Thyroid gland (tissue), 4 donors: ENCODE results near the gene MIDN. TPM values are rescaled to one million over a fixed set of nuclear protein-coding genes. Genes with fewer than 3 reads are reported as not detected.

Experiments used
- DNase-seq, 2 donors: peaks; one replicate each; pipeline ENCODE4 v3.0.0-alpha.2; 2019
- H3K27ac ChIP-seq, 3 donors: fragments of 200-600 bp; sonication (generic); 1 replicate in 2 of 3; 2 replicates in 1 of 3; pipeline ENCODE4 v1.5.1; 2016 to 2019; ENCODE audit warnings: mild to moderate bottlenecking in 1 of 3, moderate library complexity in 1 of 3
- H3K27me3 ChIP-seq: fragments of 200-600 bp; sonication (generic); one replicate; pipeline ENCODE4 v1.5.1; 2019
- H3K36me3 ChIP-seq, 2 donors: fragments of 200-600 bp; sonication (generic); one replicate each; pipeline ENCODE4 v1.5.1; 2016 to 2019
- H3K4me1 ChIP-seq, 2 donors: fragments of 200-600 bp; sonication (generic); one replicate each; pipeline ENCODE4 v1.5.1; 2017 to 2019
- H3K4me3 ChIP-seq, 3 donors: fragments of 200-600 bp; sonication (generic); replicated peaks in 1 of 3; 1 replicate in 2 of 3; 2 replicates in 1 of 3; pipeline ENCODE4 v1.5.1; 2016; ENCODE audit warnings: mild to moderate bottlenecking in 1 of 3
- H3K9me3 ChIP-seq: fragments of 200-600 bp; sonication (generic); one replicate; pipeline ENCODE4 v1.5.1; 2017
- POLR2A ChIP-seq, 2 donors: fragments of 450-650 bp; IDR thresholded peaks; one replicate each; pipeline ENCODE4 v1.6.1; 2017; ENCODE audit warnings: antibody characterized with exemption in 2 of 2, mild to moderate bottlenecking in 2 of 2, moderate library complexity in 1 of 2
- WGBS, 2 donors: methylation state at CpG; one replicate each; pipeline ENCODE4 v1.1.5; 2017; 5-methylcytosine and 5-hydroxymethylcytosine counted together
- intact Hi-C: fragments of 100-400 bp; cut with DNase I; formaldehyde crosslinking; loops from one replicate; pipeline ENCODE4 v1.15.1; 2023
- total RNA-seq, 4 donors: library from RNA; depleted of rRNA; stranded (reverse); fragments of >200 nt; gene quantifications; one replicate each; pipeline ENCODE4 v1.2.3, GENCODE V29; 2016
- TF ChIP-seq, protein P1 (sequence below), 6 experiments: fragments of 200-600 bp in 3 of 6; fragments of 450-650 bp in 3 of 6; sonication (generic) in 3 of 6; IDR thresholded peaks; one replicate each; pipeline ENCODE4 v1.5.1; 2016 to 2019; ENCODE audit warnings: antibody characterized with exemption in 6 of 6, mild to moderate bottlenecking in 2 of 6, inconsistent platforms in 1 of 6, moderate library complexity in 1 of 6

MIDN gene
- total RNA-seq, 4 donors from 2014 or later: 16.2 to 89.2 (median 17.9) TPM

DNA sequence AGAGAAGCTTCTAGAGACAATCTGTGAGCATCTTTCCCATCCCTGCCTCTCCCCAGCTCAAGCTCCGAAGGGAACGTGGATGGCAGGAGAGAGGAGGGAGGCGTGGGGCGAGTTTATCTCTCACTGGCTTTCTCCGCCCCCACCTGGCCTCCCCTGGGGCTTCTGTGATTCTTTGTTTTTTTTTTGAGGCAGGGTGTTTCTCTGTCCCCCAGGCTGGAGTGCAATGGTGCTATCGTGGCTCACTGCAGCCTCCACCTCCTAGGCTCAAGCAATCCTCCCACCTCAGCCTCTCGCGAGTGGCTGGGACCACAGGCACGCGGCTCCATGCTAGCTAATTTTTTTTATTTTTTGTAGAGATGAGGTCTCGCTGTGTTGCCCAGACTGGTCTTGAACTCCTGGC lies 60.3 kb downstream of the MIDN start:
- H3K27ac ChIP-seq: no peak overlapping the region
- no peaks in the 10 kb centered on the region for H3K36me3 ChIP-seq
- no peaks in the 10 kb centered on the region for H3K27me3 ChIP-seq
- 62 to 78% methylated on average over 11 of the region's 11 CpGs for WGBS, 2 donors
- no peak overlapping the region for H3K4me3 ChIP-seq
- DNase-seq: no peak
- peaks cover 0 to 14% of the 10 kb centered on the region in 2 donors for H3K4me1 ChIP-seq
- intact Hi-C loops: no loop called here
- H3K9me3 ChIP-seq: no peaks in the 10 kb centered on the region
- no peak for TF ChIP-seq POLR2A (IDR thresholded peaks at IDR 0.05)
- TF ChIP-seq, protein P1, sequence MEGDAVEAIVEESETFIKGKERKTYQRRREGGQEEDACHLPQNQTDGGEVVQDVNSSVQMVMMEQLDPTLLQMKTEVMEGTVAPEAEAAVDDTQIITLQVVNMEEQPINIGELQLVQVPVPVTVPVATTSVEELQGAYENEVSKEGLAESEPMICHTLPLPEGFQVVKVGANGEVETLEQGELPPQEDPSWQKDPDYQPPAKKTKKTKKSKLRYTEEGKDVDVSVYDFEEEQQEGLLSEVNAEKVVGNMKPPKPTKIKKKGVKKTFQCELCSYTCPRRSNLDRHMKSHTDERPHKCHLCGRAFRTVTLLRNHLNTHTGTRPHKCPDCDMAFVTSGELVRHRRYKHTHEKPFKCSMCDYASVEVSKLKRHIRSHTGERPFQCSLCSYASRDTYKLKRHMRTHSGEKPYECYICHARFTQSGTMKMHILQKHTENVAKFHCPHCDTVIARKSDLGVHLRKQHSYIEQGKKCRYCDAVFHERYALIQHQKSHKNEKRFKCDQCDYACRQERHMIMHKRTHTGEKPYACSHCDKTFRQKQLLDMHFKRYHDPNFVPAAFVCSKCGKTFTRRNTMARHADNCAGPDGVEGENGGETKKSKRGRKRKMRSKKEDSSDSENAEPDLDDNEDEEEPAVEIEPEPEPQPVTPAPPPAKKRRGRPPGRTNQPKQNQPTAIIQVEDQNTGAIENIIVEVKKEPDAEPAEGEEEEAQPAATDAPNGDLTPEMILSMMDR (IDR thresholded peaks at IDR 0.05): no peak

Other genes with a start within 250 kb of the MIDN start
- under 1 TPM in 1 of 4 donors, not detected in 3; 0.22 TPM for gene GRIN3B, start 248.2 kb upstream of the MIDN start, total RNA-seq
- 100 to 1,000 TPM; 162 to 238 (median 192) TPM for gene TMEM259, start 227.5 kb upstream of the MIDN start, total RNA-seq
- gene RNU6-2, start 227.1 kb upstream of the MIDN start, total RNA-seq: not detected
- 10 to 100 TPM; 60.7 to 88.2 (median 82.2) TPM for gene CNN2, start 222.0 kb upstream of the MIDN start, total RNA-seq
- gene ABCA7, start 208.5 kb upstream of the MIDN start, total RNA-seq: 10 to 100 TPM; 15.5 to 58.7 (median 29.8) TPM
- gene ARHGAP45, start 181.4 kb upstream of the MIDN start, total RNA-seq: 10 to 100 TPM; 11.5 to 19.8 (median 14.4) TPM
- gene POLR2E, start 153.2 kb upstream of the MIDN start, total RNA-seq: 100 to 1,000 TPM in 3 of 4 donors, 10 to 100 TPM in 1; 87.6 to 264 (median 163) TPM
- gene GPX4, start 144.6 kb upstream of the MIDN start, total RNA-seq: 100 to 1,000 TPM; 350 to 485 (median 414) TPM
- gene SBNO2, start 74.3 kb upstream of the MIDN start, total RNA-seq: 10 to 100 TPM; 22.8 to 69.0 (median 25.5) TPM
- 10 to 100 TPM; 60.2 to 83.4 (median 71.1) TPM for gene STK11, start 42.8 kb upstream of the MIDN start, total RNA-seq
- 1 to 10 TPM in 3 of 4 donors, under 1 TPM in 1; 0.73 to 3.2 (median 1.5) TPM for gene CBARP, start 10.6 kb upstream of the MIDN start, total RNA-seq
- 100 to 1,000 TPM in 1 of 4 donors, 10 to 100 TPM in 3; 39.2 to 182 (median 83.0) TPM for gene ATP5F1D, start 6.8 kb upstream of the MIDN start, total RNA-seq
- 1,000 to 10,000 TPM in 2 of 4 donors, 100 to 1,000 TPM in 2; 679 to 1,194 (median 893) TPM for gene CIRBP, start 20.7 kb downstream of the MIDN start, total RNA-seq
- 100 to 1,000 TPM in 1 of 4 donors, 10 to 100 TPM in 3; 50.8 to 114 (median 64.6) TPM for gene FAM174C, start 26.9 kb downstream of the MIDN start, total RNA-seq
- not detected for gene EFNA2, start 37.3 kb downstream of the MIDN start, total RNA-seq
- gene NDUFS7, start 135.3 kb downstream of the MIDN start, total RNA-seq: 100 to 1,000 TPM in 2 of 4 donors, 10 to 100 TPM in 2; 75.2 to 185 (median 108) TPM
- 10 to 100 TPM; 22.2 to 39.5 (median 29.1) TPM for gene GAMT, start 153.0 kb downstream of the MIDN start, total RNA-seq
- gene DAZAP1, start 159.0 kb downstream of the MIDN start, total RNA-seq: 10 to 100 TPM; 34.4 to 77.3 (median 67.7) TPM
- gene RPS15, start 189.8 kb downstream of the MIDN start, total RNA-seq: 1,000 to 10,000 TPM; 1,760 to 2,977 (median 2,488) TPM
- gene APC2, start 201.5 kb downstream of the MIDN start, total RNA-seq: under 1 TPM in 3 of 4 donors, not detected in 1; under 0.01 to 0.20 (median 0.08) TPM
- 10 to 100 TPM; 47.0 to 64.9 (median 56.5) TPM for gene C19orf25, start 230.6 kb downstream of the MIDN start, total RNA-seq
- gene PCSK4, start 241.8 kb downstream of the MIDN start, total RNA-seq: 10 to 100 TPM in 1 of 4 donors, 1 to 10 TPM in 3; 2.8 to 10.4 (median 6.3) TPM
- 1 to 10 TPM; 4.2 to 8.5 (median 5.9) TPM for gene REEP6, start 242.6 kb downstream of the MIDN start, total RNA-seq